Measurements from ENCODE around the gene GSTA1.
"Not testable (repeated sequence)": the region's sequence is repeated elsewhere in the genome, so short reads cannot be mapped to it uniquely, and the experiment has no call there.

The GSTA1 gene

DNA sequence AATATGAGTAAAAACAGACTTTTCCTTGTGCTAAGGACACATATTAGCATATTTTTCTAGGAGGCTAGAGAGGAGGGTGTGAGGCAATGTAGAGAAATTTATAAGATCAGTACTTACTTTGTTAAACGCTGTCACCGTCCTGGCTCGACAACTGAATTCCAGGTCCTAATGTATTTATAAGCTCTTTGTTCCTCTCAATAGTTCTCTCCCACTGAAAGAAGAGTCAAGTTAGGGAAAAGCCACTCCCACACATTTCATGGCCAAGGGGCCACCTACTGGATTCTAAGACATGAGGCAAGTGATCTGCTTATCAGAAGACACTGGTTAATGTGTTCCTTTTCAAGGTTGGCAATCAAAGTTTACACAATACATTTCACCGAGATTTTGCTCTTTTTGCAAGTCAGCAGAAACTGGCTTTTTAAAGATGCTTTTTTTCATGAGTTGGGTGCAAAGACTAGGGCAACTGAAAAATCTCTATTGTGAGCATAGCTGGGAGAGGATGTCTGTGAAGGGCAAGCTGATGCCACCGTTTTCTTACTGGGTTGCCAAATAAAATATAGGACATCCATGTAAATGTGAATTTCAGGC, at the start of gene GSTA1:
GSTA1 (minus strand) TSS at position 149 of the 588 bp plus-strand sequence. CDS start 4,549 bp downstream, outside the sequence.
- not testable (repeated sequence) for H3K27me3 Mint-ChIP-seq

DNA sequence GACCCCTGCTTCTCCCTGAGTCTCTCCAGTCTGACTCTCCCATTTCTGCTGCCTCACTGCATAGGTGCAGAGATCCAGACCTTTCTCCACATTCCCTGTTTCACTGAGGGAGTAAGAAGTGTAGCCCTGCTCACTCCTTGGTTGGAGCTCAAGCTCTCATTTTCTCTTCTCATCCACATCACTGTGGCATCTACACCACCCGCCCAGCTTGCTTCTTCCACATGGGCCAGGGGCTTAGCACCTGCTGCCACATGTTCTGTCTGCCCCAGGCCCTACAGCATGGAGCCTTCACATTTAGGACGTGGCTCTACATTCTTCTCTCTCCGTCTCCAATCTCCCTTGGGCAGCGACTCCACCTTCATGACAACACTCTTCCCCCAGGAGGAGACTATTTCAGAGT, 45.5 kb upstream of the GSTA1 start:
- Mint-ChIP-seq H3K9me3 (no peaks in the 10 kb centered on the region), H3K27ac (no peak overlapping the region), H3K27me3 (peaks cover 11% of the 10 kb centered on the region), H3K4me1 (no peaks in the 10 kb centered on the region), H3K4me3 (no peak overlapping the region), H3K36me3 (peaks cover 1% of the 10 kb centered on the region)

More for the DNA sequence above, at the start of gene GSTA1:
- H3K4me1 Mint-ChIP-seq, H3K4me3 Mint-ChIP-seq, H3K36me3 Mint-ChIP-seq, H3K9me3 Mint-ChIP-seq, H3K27ac Mint-ChIP-seq: not testable (repeated sequence)

DNA sequence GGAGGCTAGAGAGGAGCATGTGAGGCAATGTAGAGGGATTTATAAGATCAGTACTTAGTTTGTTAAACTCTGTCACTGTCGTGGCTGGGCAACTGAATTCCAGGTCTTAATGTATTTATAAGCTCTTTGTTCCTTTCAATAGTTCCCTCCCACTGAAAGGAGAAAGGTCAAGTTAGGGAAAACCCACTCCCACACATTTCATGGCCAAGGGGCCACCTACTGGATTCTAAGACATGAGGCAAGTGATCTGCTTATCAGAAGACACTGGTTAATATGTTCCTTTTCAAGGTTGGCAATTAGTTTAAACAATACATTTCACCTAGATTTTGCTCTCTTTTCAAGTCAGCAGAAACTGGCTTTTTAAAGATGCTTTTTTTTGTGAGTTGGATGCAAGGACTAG, 42.4 kb upstream of the GSTA1 start:
- Mint-ChIP-seq H3K27me3 (peaks cover 4% of the 10 kb centered on the region), H3K9me3 (no peaks in the 10 kb centered on the region), H3K4me1 (no peaks in the 10 kb centered on the region), H3K4me3 (no peak overlapping the region), H3K36me3 (peaks cover 1% of the 10 kb centered on the region), H3K27ac (no peak overlapping the region)

DNA sequence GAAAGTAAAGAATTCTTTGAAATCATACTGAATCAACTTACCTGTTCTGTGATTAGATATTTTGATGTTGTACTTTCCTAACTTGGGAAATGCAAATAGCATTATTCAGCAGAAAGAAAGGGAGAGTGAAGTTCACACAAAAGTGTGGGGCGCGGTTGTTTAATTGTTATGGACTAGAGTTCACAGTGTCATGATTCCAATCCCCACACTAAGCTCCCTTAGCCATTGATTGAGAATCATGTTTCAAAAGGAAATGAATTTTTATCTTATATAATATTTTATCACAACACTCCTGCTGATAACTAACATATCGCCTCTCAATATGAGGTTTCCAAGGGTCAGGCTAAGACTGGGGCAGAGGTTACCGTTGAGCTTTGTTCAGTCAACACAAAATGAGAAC, 40.0 kb upstream of the GSTA1 start:
- peaks cover 4% of the 10 kb centered on the region for H3K27me3 Mint-ChIP-seq
- H3K4me3 Mint-ChIP-seq = no peak overlapping the region
- H3K36me3 Mint-ChIP-seq = no peaks in the 10 kb centered on the region
- no peak overlapping the region for H3K27ac Mint-ChIP-seq
- no peaks in the 10 kb centered on the region for H3K4me1 Mint-ChIP-seq
- H3K9me3 Mint-ChIP-seq = no peaks in the 10 kb centered on the region

DNA sequence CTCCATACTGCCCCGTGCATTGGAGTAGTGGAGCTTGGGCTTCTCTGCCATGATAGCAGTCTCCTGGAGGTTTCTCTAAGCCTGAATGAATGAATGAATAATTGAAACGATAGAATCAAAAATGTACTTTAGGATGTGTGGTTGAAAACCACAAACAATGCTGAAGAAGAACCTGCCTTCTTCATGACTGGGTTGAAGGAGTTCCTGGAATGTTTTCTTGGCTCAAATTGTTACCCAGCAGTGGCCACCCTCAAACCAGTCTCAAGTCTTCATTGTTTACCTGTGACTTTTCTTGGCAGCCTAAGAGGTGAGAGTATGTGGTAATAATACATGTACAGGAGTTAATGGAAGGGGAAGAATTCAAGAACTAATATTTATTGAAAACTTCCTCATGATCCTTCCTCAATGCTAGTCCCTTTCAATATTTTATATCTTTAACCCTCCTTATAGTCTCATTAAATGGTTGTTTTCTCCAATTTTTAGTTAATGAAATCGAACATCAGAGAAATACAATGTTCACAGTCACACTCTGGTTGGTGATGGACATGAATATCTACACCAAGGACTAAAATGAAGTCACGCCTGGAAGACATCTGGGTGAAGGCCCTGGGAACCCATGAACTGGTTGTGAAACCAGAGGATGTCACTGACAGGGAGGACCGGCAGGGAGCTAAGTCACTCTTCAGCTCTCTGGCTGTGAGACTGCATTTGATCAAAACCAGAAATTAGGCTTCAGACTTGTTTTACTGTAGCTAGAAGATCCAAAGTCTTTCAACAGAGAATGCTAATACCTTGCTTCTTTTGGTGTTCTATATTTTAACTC, 37.4 kb upstream of the GSTA1 start, which contains the start of gene GSTA5:
GSTA5 (minus strand) TSS at position 51 of the 823 bp plus-strand sequence.
- Mint-ChIP-seq H3K27me3 (peaks cover 10% of the 10 kb centered on the region), H3K4me3 (no peak within 1 kb of the TSS), H3K4me1 (no peaks in the 10 kb centered on the region), H3K36me3 (no peaks in the 10 kb centered on the region), H3K9me3 (no peaks in the 10 kb centered on the region), H3K27ac (no peak within 1 kb of the TSS)

DNA sequence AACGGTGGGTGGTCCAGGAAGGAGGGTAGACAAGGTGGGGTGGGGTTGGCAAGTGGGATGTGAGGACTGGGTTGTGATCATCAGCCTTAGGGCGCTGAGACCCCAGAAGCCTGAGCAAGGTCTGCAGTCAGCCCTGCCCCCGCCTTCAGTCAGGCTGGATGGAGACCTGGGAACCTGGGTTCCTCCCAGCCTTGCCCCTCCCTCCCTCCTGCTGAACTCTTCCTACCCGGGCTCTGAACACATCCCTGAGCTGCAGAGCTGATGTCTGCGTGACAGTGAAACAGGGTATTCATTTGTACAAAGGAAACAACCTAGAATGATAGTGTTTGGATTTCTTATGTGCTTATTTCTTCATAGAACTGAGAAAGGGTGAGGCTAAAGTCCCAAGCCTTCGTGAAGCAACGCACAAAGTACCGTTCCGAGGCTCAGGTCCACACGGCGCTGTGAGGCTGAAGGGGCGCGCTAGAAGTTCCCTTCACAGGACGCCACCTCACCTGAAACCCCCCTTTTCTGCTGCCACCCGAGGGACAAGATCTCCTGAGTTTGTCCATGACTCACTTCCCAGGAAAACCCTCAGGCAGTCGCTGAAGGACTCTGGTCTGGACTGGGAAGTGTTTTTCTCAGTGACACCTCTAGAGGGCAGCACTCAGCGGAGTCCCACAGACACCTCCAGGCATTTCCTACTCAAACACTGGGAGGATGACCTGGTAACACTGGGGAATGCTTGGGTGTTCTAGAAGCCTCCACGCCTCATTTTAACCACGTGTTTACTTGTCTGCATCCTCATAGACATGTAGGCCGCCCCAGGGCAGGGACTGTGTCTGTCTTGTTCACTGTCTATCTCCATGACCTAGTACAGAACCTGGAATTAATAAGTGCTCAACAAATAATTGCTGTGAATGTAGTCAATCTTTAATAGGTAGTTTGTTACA, 35.8 kb upstream of the GSTA1 start:
- Mint-ChIP-seq H3K4me3 (no peak overlapping the region), H3K9me3 (no peaks in the 10 kb centered on the region), H3K27ac (no peak overlapping the region), H3K27me3 (peaks cover 16% of the 10 kb centered on the region), H3K4me1 (no peaks in the 10 kb centered on the region), H3K36me3 (no peaks in the 10 kb centered on the region)

DNA sequence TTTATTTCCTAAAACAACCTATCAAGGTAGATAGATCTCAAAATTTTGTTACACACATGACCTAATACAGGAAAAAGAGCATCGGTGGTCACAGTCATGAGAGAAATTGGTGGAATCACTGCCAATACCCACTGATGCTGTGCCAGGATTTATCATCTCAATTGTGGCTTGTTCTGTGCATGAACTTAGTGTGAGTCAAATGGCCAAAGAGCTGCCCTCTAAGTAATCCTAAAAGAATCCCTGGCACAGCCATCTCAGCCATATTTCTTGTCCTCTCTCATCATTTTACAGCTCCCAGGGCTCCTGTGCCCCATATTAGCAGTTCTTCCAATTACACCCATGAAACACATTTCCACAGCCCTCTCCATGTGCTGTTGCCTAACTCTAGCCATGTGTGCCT, 30.9 kb upstream of the GSTA1 start:
- H3K4me3 Mint-ChIP-seq = no peak overlapping the region

DNA sequence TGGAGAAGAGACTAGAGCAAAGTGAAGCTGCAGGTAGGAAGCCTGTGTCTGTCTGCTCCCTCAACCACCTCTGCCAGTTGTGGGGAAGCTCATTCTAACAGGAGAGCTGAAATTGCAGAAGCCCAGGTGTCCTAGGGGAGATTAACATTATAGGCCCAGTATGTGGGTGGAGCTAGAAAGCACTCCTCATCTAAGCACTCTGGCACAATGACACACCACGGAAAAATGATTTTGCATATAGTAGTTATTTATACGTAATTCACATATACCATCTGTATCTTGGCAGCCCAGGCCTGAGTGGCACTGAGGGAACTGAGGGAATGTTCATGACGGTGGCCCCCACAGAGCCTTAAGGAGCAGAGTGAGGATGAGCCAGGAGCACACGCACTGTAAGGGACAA, 27.3 kb upstream of the GSTA1 start:
- H3K4me3 Mint-ChIP-seq, H3K27me3 Mint-ChIP-seq, H3K9me3 Mint-ChIP-seq, H3K4me1 Mint-ChIP-seq, H3K36me3 Mint-ChIP-seq, H3K27ac Mint-ChIP-seq: not testable (repeated sequence)

More for the DNA sequence above, 30.9 kb upstream of the GSTA1 start:
- Mint-ChIP-seq H3K36me3 (no peaks in the 10 kb centered on the region), H3K27me3 (peaks cover 17% of the 10 kb centered on the region), H3K27ac (no peak overlapping the region), H3K9me3 (no peaks in the 10 kb centered on the region), H3K4me1 (no peaks in the 10 kb centered on the region)

DNA sequence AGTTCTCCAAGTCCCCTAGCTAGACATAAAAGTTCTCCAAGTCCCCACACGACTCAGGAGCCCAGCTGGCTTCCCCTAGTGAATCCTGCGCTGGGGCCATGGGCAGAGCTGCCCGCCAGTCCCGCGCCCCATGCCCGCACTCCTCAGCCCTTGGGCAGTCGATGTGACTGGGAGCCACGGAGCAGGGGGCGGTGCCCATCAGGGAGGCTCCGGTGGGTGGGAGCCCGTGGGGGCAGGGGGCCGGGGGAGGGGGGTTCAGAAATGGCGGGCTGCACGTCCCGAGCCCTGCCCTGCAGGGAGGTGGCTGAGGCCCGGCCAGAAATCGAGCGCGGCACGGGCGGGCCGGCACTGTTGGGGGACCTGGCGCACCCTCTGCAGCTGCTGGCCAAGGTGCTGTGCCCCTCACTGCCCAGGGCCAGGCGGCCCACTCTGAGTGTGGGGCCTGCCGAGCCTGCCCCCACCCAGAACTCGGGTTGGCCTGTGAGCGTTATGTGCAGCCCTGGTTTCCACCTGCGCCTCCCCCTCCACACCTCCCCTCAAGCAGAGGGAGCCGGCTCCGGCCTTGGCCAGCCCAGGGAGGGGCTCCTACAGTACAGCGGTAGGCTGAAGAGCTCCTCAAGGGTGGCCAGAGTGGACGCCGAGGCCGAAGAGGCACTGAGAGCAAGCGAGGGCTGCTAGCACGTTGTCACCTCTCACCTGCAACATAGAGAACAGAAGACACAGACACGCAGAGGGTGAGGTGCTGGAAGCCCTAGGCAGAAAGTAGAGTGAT, 25.6 kb upstream of the GSTA1 start:
- Mint-ChIP-seq H3K36me3 (no peaks in the 10 kb centered on the region), H3K4me3 (no peak overlapping the region), H3K9me3 (no peaks in the 10 kb centered on the region), H3K4me1 (no peaks in the 10 kb centered on the region), H3K27ac (no peak overlapping the region), H3K27me3 (peaks cover 3% of the 10 kb centered on the region)

DNA sequence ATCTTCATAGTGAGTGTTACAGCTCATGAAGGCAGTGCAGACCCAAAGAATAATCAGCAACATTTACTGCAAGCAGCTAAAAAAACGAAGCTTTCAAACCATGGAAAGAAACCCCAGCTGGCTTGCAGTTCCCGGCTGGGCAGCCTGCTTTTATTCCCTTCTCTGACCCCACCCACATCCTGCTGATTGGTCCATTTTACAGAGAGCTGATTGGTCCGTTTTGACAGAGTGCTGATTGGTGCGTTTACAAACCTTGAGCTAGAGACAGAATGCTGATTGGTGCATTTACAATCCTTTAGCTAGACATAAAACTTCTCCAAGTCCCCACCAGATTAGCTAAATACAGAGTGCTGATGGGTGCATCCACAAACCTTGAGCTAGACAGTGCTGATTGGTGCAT, 25.0 kb upstream of the GSTA1 start:
- not testable (repeated sequence) for H3K4me1 Mint-ChIP-seq, H3K27me3 Mint-ChIP-seq

DNA sequence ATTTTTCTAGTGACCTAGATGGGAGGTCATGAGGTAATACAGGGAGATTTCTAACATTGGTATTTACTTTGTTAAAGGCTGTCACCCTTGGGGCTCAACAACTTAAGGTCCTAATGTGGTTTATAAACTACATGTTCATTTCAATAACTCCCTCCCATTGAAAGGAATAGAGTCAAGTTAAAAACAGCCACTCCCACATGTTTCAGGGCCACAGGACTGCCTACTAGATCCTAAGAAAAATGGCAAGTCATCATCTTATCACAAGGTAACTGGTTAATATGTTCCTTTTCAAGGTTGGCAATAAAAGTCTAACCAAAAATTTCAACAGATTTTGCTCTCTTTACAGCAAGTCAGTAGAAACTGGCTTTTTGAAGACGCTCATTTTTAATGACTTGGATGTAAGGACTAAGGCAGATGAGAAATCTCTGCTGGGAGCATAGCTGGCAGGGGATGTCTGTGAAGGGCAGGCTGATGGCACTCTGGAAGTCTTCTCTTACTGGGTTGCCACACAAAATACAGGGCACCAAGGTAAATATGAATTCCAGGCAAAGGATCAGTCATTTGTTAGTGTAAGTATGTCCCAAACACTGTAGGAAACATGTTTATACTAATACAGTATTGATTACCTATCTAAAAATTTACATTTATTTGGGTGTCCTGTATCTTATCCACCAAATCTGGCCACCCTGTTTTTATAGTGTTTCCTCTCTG, 23.6 kb upstream of the GSTA1 start:
- H3K27me3 Mint-ChIP-seq, H3K9me3 Mint-ChIP-seq, H3K4me1 Mint-ChIP-seq, H3K4me3 Mint-ChIP-seq, H3K36me3 Mint-ChIP-seq, H3K27ac Mint-ChIP-seq: not testable (repeated sequence)

More for the DNA sequence above, 25.0 kb upstream of the GSTA1 start:
- H3K27ac Mint-ChIP-seq, H3K9me3 Mint-ChIP-seq, H3K36me3 Mint-ChIP-seq, H3K4me3 Mint-ChIP-seq: not testable (repeated sequence)

DNA sequence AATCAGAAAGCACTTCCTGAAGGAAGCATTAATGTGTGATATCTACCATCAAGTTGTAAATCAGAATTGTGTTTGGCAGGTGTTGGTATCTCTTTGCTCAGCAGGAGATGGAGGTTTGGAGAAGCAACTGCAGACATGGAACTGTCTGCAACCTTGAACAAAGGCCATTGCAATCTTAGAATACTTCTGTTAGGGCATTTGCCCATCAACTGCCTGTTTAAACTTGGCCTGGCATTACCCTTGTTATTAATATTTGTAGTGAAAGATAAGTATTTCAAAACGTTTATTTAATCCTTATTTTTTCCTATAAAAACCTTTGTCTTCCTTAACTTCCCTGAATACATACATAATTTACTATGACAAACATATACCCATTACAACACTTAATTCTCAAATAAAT, 22.9 kb upstream of the GSTA1 start:
- Mint-ChIP-seq H3K4me1 (no peaks in the 10 kb centered on the region), H3K4me3 (no peak overlapping the region), H3K27me3 (peaks cover 4% of the 10 kb centered on the region), H3K36me3 (peaks cover 3% of the 10 kb centered on the region), H3K9me3 (peaks cover 4% of the 10 kb centered on the region), H3K27ac (no peak overlapping the region)

DNA sequence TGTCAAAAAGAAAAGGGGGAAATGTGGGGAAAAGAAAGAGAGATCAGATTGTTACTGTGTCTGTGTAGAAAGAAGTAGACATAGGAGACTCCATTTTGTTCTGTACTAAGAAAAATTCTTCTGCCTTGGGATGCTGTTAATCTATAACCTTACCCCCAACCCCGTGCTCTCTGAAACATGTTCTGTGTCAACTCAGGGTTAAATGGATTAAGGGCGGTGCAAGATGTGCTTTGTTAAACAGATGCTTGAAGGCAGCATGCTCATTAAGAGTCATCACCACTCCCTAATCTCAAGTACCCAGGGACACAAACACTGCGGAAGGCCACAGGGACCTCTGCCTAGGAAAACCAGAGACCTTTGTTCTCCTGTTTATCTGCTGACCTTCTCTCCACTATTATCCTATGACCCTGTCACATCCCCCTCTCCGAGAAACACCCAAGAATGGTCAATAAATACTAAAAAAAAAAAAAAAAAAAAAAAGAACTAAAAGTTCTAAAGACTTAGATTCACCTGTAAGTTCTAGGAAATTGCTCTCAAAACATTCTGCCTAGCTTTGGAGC, 22.4 kb upstream of the GSTA1 start:
- not testable (repeated sequence) for H3K4me3 Mint-ChIP-seq, H3K4me1 Mint-ChIP-seq, H3K36me3 Mint-ChIP-seq, H3K27ac Mint-ChIP-seq, H3K9me3 Mint-ChIP-seq, H3K27me3 Mint-ChIP-seq

DNA sequence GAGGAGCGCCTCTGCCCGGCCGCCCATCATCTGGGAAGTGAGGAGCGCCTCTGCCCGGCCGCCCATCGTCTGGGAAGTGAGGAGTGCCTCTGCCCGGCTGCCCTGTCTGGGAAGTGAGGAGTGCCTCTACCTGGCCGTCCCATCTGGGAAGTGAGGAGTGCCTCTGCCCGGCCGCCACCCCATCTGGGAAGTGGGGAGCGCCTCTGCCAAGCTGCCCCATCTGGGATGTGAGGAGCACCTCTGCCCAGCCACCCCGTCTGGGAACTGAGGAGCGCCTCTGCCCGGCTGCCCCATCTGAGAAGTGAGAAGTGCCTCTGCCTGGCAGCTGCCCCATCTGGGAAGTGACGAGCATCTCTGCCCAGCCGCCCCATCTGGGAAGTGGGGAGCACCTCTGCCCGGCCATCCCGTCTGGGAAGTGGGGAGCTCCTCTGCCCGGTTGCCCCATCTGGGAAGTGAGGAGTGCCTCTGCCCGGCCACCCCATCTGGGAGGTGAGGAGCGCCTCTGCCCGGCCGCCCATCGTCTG, 21.7 kb upstream of the GSTA1 start:
- H3K4me1 Mint-ChIP-seq, H3K27me3 Mint-ChIP-seq, H3K4me3 Mint-ChIP-seq: not testable (repeated sequence)

More for the DNA sequence above, 21.7 kb upstream of the GSTA1 start:
- not testable (repeated sequence) for H3K9me3 Mint-ChIP-seq, H3K27ac Mint-ChIP-seq, H3K36me3 Mint-ChIP-seq
